PFSK-1 (cell line): Measurements from ENCODE around the gene COA8.

Experiments used
- FOXP2 ChIP-seq: optimal IDR thresholded peaks from 2 replicates; pipeline ENCODE3; 2011; ENCODE audit warnings: borderline replicate concordance, control low read depth, inconsistent platforms; ENCODE audit not compliant: insufficient read depth; ENCODE audit errors: extremely low read length, extremely low read depth
- POLR2AphosphoS5 ChIP-seq: IDR thresholded peaks from 2 replicates; pipeline ENCODE4 v1.6.1; 2012; ENCODE audit warnings: low read depth, mild to moderate bottlenecking, control low read depth, low read length, moderate library complexity
- SIN3A ChIP-seq: IDR thresholded peaks from 2 replicates; pipeline ENCODE4 v1.6.1; 2012; ENCODE audit warnings: mild to moderate bottlenecking, low read length, moderate library complexity, borderline replicate concordance; ENCODE audit not compliant: insufficient read depth
- TAF1 ChIP-seq: IDR thresholded peaks from 2 replicates; pipeline ENCODE4 v1.6.1; 2012; ENCODE audit warnings: low read length, control low read depth, borderline replicate concordance; ENCODE audit not compliant: insufficient read depth
- TF ChIP-seq, protein P1 (sequence below), 2 experiments: IDR thresholded peaks; 2 replicates each; pipeline versions ENCODE4 v1.6.1 to v1.8.0; 2011 to 2012; ENCODE audit warnings: low read depth in 2 of 2, low read length in 2 of 2, control low read depth in 1 of 2, inconsistent platforms in 1 of 2, mild to moderate bottlenecking in 1 of 2, moderate library complexity in 1 of 2; ENCODE audit not compliant: insufficient read depth in 1 of 2

Gene COA8

DNA sequence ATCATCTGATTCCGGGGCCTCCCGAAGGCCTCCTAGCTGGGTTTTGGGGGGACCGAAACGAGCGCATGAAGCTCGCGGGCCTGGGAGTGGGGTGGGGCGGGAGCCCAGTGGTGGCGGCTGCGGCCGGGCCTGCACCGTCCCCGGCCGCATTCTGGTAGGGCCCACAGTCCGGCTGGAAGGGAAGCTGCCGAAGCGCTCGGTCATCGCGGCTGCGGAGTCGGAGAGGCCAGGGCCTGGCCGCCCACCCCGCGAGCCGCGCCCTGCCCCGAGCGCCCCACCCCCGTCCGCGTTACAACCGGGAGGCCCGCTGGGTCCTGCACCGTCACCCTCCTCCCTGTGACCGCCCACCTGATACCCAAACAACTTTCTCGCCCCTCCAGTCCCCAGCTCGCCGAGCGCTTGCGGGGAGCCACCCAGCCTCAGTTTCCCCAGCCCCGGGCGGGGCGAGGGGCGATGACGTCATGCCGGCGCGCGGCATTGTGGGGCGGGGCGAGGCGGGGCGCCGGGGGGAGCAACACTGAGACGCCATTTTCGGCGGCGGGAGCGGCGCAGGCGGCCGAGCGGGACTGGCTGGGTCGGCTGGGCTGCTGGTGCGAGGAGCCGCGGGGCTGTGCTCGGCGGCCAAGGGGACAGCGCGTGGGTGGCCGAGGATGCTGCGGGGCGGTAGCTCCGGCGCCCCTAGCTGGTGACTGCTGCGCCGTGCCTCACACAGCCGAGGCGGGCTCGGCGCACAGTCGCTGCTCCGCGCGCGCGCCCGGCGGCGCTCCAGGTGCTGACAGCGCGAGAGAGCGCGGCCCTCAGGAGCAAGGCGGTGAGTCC, 66.1 kb downstream of the COA8 start, which contains the start of gene KLC1:
Gene KLC1, plus strand, starts transcription at position 528 of the 819 bp plus-strand sequence. CDS start 25,354 bp downstream, outside the sequence.
- TF ChIP-seq POLR2AphosphoS5: peak; percentile 60; the same call in 1 of the 2 replicates
- TF ChIP-seq, protein P1, sequence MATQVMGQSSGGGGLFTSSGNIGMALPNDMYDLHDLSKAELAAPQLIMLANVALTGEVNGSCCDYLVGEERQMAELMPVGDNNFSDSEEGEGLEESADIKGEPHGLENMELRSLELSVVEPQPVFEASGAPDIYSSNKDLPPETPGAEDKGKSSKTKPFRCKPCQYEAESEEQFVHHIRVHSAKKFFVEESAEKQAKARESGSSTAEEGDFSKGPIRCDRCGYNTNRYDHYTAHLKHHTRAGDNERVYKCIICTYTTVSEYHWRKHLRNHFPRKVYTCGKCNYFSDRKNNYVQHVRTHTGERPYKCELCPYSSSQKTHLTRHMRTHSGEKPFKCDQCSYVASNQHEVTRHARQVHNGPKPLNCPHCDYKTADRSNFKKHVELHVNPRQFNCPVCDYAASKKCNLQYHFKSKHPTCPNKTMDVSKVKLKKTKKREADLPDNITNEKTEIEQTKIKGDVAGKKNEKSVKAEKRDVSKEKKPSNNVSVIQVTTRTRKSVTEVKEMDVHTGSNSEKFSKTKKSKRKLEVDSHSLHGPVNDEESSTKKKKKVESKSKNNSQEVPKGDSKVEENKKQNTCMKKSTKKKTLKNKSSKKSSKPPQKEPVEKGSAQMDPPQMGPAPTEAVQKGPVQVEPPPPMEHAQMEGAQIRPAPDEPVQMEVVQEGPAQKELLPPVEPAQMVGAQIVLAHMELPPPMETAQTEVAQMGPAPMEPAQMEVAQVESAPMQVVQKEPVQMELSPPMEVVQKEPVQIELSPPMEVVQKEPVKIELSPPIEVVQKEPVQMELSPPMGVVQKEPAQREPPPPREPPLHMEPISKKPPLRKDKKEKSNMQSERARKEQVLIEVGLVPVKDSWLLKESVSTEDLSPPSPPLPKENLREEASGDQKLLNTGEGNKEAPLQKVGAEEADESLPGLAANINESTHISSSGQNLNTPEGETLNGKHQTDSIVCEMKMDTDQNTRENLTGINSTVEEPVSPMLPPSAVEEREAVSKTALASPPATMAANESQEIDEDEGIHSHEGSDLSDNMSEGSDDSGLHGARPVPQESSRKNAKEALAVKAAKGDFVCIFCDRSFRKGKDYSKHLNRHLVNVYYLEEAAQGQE (IDR thresholded peaks at IDR 0.05; ENCODE audit: insufficient read depth in 1 of 2, low read depth in 2 of 2, low read length in 2 of 2): no peak
- TF ChIP-seq SIN3A: no peak
- peak; percentile 8 for TF ChIP-seq FOXP2
- TF ChIP-seq TAF1: peak; percentile 76; the same call in 1 of the 2 replicates

GRCh38 chr14:103629503-103630121, 66.9 kb downstream of the COA8 start:
- no peak for TF ChIP-seq SIN3A
- TF ChIP-seq POLR2AphosphoS5: no peak; the same call in 1 of the 2 replicates
- TF ChIP-seq TAF1: no peak
- TF ChIP-seq, protein P1 (IDR thresholded peaks at IDR 0.05; ENCODE audit: insufficient read depth in 1 of 2, low read depth in 2 of 2, low read length in 2 of 2): no peak
- no peak for TF ChIP-seq FOXP2

GRCh38 chr14:103630364-103631108, 67.8 kb downstream of the COA8 start:
- TF ChIP-seq, protein P1 (IDR thresholded peaks at IDR 0.05; ENCODE audit: insufficient read depth in 1 of 2, low read depth in 2 of 2, low read length in 2 of 2): no peak
- TF ChIP-seq FOXP2 (no peak), SIN3A (no peak), TAF1 (no peak), POLR2AphosphoS5 (no peak)

GRCh38 chr14:103633391-103633790, 70.6 kb downstream of the COA8 start:
- TF ChIP-seq SIN3A (no peak), FOXP2 (no peak)

- TF ChIP-seq SIN3A: no peak
- no peak for TF ChIP-seq FOXP2
- TF ChIP-seq, protein P1 (IDR thresholded peaks at IDR 0.05; ENCODE audit: insufficient read depth in 1 of 2, low read depth in 2 of 2, low read length in 2 of 2): no peak
Observed at GRCh38 chr14:103634156-103634555, 71.4 kb downstream of the COA8 start.
